Measurements from ENCODE around the gene TRAF3.

Gene TRAF3

GRCh38 chr14:102778338-102779083, 1.3 kb downstream of the TRAF3 start:
- no peak for DNase-seq

- no peak for DNase-seq
Measured at GRCh38 chr14:102779084-102779462, 1.8 kb downstream of the TRAF3 start.

GRCh38 chr14:102779574-102780315, 2.5 kb downstream of the TRAF3 start:
- peak; percentile 17 for DNase-seq

DNA sequence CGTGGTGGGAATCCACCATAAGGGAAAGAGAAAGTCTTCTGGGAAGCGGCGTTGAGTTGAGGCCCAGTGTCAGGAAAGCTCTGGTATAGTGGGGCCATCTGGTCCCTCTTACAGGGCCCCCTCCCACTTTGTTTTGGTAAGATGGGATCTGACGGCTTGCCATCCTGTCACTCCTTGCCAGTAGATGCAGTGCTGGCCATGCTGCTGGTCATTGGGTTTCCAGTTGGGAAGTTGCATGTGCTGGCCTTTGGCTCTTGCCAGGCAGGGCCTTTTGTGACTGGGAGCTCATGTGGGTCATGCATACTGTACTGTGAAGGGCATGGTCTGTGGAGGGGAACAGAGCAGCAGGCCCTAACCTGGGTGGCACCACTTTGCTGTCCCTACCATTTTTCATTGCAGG, 3.8 kb downstream of the TRAF3 start:
- DNase-seq = no peak

DNA sequence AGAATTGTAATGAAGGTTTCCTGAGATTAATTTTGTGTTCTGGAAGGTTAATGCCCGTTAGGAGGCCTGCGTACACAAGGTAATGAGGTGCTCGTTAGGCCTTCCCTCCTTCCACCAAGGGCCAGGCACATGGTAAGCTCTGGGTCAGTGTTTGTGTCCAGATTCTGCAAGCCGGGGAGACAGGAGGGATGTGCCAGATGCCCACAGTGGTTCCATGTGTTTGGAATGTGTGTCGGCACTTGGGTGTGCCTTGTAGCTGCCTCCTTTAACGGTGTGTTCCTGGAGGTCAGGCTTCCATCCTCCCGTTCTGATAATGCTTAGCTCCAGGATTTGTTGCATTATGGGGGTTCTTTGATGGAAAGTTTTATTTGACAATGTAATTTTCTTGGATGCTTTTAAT, 5.7 kb downstream of the TRAF3 start:
- DNase-seq = no peak

DNA sequence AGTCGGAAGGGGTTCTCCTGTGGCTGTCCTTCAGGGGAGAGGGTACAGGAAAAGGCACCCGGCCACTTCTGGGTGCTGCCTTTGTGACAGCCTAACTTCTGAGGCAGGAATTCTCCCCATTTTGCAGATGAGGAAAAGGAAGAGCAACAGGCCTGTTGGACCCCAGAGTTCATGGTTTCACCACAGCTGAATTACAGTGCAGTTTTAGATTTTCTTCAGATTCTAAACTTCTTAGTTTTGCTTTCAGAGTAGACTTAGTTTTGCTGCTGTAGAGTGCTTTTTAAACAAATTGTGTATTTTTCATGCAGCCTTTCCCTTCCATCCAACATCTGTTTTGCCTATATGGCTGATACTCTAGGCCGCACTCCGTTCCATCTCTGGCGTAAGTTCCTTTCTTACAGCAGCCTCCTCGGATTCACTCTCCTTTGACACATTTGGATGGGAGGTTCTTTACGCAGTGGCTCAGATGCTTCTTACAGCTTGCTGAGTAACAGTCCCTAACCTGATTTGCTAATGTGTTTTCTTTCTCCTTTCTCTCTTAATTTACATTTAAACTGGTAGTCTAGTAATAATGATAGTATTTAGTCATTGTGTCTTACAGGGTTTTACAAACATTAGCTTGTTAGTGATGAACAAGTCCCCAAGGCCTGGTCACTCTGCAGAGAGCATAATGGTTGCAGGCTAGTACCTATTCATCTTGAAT, 7.8 kb downstream of the TRAF3 start:
- DNase-seq = no peak

GRCh38 chr14:102785595-102785963, 8.3 kb downstream of the TRAF3 start:
- no peak for DNase-seq

DNA sequence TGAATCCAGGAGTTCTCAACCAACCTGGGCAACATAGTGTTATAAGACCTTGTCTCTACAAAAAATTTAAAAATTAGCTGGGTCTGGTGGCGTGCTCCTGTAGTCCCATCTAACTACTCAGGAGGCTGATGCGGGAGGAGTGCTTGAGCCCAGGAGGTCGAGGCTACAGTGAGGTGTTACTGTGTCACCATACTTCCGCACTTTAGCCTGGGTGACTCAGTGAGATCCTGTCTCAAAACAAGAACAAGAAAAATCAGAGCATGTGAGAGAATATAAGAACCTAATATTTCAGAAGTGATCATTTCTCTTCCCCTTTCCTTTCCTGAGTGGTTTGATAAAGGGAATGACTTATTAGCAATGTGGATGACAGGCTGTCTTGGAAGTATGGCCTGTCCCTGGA, 9.5 kb downstream of the TRAF3 start:
- DNase-seq = no peak

- no peak for DNase-seq
Measured at GRCh38 chr14:102789349-102789748, 12.1 kb downstream of the TRAF3 start.

DNA sequence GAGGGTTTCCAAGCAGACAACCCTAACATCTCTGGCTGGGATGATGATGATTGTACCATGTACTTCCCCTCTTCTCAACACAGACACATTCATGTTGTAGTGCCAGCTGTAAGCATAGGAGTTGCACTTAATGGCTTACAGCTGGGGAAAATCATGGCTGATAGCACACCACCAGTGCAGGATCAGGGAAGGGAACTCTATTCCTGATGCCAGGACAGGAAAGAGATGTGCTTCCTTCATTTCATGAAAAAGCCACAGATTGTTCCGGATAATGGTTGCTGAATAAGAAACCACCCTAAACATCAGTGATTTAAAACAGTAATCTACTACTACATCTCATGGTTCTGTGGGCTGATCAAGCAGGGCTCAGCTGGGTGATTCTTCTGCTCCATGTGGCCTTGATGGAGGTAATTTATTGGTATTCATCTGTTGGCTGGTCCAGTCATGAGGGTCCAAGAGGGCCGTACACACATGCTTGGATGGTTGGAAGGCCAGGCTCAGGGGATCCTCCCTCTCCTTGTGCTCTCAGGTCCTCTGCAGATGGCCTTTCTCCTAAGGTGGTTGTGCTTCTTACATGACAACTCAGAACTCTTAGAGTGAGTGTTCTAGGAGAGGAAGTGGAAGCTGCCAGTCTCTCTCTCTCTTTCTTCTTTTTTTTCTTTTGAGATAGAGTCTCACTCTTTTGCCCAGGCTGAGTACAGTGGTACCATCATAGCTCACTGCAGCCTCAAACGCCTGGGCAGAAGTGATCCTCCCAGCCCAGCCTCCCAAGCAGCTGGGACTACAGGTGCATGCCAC, 16.5 kb downstream of the TRAF3 start:
- DNase-seq = no peak

DNA sequence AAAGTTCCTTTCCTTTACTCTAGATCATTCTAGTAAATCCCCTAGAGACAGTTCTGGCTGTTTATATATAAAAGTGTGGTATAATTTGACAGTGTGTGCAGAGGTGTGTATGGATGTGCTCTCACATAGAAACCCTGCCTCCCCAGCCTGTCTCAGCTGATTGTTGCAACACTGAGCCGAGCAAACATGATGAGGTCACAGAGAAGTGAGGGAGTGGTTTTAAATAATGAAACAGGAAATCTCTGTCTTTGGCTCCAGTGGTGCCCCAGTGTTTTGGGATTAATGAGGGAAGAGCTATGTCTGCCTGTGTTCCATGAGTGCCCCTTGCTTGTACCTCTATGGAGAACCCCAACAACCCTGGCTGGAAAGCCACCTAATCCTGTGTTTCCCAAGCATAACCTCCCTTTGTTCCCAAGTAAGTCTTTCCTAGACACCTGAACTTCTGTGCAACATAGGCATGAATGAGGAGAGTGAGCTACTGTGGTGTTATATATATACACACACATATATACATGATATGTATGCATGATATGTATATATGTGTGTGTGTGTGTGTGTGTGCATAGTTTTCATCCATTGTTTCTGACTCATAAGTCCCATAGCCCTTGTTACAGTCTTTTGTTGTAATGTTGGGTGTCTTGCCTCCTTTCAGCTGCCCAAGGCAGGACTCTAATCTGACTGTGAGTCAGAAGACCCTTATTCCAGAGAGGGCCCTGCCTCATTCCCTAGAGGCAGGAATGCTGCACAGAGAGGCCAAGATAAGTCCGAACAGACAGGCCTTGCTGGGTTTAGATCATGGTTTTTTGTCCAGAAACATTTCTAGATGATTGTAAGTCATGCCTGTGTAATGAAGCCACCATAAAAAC, 18.0 kb downstream of the TRAF3 start:
- peak; percentile 94 for DNase-seq

GRCh38 chr14:102796661-102797190, 19.5 kb downstream of the TRAF3 start:
- no peak for DNase-seq

DNA sequence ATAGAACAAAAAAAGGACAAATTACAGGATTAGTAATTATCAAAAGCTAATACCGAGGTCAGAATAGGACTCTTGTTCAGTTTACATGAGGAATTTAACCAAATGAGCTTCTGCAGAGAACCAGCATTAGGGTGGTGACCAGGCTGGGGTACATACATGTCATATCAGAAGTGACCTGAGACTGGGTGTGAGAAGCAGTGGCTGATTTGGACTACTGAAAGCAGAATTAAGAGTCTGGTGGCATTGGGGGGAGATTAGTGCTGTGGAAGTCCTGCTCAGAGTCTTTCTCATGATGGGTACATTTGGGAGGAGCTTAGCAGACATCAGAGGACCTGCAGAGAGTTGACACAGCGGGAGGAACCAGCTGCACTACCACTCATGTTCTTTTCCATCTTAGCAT, 21.7 kb downstream of the TRAF3 start:
- DNase-seq = no peak

- peak; percentile 82 for DNase-seq
Measured at GRCh38 chr14:102799684-102800562, 22.7 kb downstream of the TRAF3 start.

DNA sequence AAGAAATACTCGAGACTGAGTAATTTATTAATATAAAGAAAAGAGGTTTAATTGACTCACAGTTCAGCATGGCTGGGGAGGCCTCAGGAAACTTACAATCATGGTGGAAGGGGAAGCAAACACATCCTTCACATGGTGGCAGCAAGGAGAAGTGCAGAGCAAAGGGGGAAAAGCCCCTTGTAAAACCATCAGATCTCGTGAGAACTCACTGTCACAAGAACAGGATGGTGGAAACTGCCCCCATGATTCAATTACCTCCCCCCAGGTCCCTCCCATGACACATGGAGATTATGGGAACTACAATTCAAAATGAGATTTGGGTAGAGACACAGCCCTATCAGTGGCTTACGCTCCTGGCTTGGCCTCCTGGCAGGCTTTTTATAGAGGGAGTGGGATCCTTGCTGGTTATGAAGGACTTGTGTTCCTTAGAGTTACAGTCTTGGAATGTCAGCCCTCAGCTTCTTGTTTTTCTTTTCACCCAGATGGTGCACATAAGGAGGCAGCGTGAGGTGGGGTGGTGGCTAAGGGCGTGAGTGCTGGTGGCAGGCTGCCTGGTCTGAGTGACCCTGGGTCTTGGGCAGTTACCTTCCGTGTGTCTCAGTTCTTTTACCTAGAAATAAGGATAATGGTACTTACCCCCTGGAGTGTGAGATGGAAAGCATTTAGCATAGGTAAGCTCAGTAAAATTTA, 25.7 kb downstream of the TRAF3 start:
- no peak for DNase-seq

- DNase-seq = no peak
Measured at GRCh38 chr14:102804858-102805257, 27.6 kb downstream of the TRAF3 start.

DNA sequence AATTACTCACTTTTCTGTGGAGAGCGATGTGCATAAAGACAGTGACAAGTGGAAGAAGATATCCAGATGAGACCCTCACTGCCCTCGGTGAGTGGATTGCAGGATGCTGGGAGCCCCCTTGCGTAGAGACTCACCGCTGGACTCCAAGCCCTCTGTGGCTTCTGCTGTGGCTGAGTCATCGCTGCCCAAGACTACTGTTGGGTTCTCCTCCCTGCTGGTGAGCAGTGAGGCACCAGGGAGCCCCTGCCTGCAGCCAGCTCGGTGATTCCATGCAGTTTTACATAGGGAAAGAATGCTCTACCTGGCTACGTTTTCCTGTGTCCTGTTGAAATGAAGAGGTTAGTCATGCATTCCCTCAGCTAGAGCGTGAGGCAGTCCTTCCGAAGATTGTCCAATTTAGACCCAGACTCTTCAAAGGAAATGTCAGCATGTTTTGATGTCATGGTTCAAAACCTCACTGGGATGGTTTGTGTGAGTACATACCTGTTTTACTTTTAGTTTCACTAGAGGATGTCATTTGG, 28.2 kb downstream of the TRAF3 start:
- peak; percentile 95 for DNase-seq

GRCh38 chr14:102805941-102806340, 28.7 kb downstream of the TRAF3 start:
- DNase-seq = no peak

GRCh38 chr14:102806447-102806846, 29.2 kb downstream of the TRAF3 start:
- DNase-seq = no peak

DNA sequence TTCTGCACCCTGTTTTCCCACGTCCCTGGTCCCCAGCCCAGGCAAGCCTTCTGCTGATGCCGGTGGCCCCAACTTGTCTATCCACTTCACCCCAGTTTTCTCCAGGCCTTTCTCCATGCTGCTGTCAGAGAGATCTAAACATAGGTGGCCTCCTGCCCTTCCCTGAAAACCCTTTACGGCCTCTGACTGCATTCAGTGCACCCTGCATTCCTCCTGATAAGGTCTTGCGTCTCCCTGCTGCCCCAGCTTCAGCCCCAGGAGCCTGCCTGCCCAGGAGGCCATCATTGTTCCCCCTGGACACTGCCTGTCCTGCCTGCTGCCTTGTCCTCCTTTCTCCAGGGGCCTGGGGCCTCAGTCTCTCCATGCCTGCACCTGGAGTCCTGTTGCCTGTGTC, 29.8 kb downstream of the TRAF3 start:
- no peak for DNase-seq
